T-helper 1 cell (primary cell): ENCODE data around the gene ELP6.

Source experiments
- DNase-seq, 5 donors: peaks; one replicate each; pipeline ENCODE4 v3.0.0-alpha.2; 2012 to 2020
- total RNA-seq, 4 donors: gene quantifications; one replicate each; lab custom pipeline; 2026; lab: John Stamatoyannopoulos, UW

ELP6 gene
- total RNA-seq: 6.6 to 17.7 (median 10.9) reads per million in 4 donors

- DNase-seq: peak; percentile 96 to 98 (median 96)
Observed at GRCh38 chr3:47513125-47513929, at the start of gene ELP6. Gene ELP6, minus strand, starts transcription at chr3:47513712. Its CDS starts 122 bp downstream, at chr3:47513590.

DNA sequence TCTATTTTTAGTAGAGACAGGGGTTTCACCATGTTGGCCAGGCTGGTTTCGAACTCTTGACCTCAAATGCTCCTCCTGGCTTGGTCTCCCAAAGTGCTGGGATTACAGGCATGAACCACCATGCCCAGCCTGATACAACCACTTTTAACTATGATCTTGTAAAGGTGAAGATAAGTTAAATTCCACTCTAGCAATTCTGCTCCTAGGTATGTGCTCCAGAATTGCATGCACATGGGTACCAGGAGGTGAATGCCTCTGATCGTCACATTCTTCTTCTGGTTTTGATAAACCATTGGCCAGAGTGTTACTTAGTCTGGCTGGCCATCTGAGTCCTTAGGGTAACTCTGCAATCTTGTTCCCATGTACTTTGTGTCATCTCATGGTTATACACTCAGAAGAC is 42.8 kb upstream of the ELP6 start:
- no peak for DNase-seq

DNA sequence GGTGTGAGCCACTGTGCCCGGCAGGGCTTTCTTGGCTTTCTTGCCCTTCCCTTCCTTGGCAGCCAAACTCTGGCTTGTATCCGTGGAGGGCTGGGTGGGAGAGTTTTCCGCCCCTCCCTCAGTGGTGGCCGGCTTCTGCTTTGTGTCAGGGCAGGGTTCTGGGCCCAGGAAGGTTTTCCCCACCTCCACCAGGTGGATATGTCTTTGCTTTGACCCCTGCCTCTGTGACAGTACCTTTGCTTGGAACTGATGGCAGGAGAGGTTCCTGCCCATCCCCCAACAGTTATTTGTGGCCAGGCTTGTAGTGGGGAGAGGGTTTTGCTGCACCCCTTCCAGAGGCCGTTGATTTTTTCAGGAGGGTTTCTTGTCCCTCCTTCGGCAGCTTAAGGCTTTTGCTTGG is 40.8 kb upstream of the ELP6 start:
- no peak for DNase-seq

DNA sequence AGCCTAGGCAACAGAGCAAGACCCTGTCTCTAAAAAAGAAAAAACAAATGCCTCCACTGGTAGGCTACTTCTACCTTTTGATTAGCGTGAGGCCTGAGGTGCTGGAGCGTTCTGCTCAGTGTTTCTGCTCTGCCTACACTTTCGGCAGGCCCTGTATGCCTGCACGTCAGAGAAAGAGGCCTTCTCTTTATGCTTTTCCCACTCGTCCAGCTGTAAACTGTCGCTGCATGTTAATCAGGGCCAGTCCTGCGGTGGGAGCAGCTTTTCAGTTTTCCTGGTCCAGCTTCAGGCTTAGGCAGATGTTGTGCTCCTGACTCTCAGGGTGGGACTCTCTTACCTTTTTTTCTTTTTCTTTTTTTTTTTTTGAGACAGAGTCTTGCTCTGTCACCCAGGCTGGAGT is 39.9 kb upstream of the ELP6 start:
- DNase-seq: no peak

- no peak for DNase-seq
Observed at GRCh38 chr3:47542471-47543173, 29.1 kb upstream of the ELP6 start.

DNA sequence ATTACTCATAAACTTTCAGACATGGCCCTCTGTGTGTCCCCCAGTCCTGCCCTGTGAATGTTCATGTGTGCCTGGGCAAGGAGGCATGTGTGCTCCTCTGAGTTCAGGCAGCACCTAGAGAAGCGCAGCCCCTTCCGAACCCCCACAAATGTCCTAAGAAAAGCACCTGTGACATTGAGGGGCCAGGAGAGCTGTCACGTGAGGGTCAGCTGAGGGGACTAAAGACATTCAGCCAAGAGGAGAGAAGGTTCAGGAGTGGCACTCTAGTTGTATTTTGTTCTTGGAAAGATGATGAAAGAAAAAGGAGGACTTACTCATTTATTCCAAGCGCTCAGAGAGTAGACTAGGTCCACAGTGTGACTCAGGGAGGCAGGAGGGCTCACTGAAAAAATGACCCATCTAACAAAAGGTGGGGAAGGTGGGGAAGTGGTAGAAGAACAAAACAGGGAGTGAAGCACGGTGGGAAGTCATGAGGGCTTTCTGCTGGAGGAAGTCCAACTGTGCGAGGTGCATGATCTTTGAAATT is 28.1 kb upstream of the ELP6 start:
- DNase-seq: no peak

DNA sequence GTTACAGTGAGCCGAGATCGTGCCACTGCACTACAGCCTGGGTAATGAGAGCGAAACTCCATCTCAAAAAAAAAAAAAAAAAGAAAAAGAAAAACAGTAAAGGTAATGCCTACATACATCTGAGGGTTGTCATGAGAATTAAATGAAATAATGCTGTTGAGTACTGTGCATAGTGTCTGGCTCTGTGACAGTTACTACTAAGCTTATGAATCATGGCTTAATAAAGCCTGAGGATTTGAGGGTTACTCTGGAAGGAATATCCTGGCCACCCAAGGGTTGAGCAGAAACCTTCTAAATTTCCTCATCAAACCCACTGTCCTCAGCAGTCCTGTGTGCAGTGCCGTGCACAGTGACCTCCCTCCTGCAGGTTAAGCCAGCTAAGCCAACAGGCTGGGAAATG is 26.8 kb upstream of the ELP6 start:
- no peak for DNase-seq

- DNase-seq: no peak
Observed at GRCh38 chr3:47536967-47537366, 23.5 kb upstream of the ELP6 start.

DNA sequence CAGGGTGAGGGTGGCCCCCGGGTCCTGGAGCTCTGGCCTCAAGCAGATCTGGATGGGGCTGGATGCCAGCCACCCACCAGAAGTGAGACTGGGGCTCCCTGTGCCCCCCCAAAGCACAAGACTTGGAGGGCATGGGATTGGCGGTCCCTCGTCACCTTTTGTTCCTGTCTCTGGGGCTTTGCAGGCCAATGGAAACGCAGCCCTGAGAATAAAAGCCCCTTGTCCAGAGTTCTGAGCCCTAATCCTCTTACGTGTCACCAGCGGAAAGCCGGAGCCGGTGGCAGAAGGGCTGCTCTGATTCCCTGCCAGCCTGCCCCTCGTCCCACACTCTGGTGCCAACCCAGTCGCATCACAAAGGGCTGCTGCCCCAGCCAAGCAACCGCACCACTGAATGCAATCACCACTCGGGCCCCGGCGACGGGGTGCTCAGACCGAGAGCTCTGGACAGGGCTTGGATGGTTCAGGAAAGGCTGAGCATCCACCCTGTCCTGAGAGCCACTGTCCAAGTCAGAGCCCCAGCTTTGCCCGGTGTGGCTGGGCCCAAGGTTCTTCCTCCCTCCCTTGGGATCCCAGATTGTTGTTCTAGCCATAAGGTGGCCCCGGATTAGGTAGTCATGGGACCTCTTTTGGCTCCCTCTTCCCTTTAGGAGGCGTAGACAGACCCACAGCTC is 22.8 kb upstream of the ELP6 start:
- no peak for DNase-seq

GRCh38 chr3:47533996-47534454 is 20.5 kb upstream of the ELP6 start:
- DNase-seq: no peak

GRCh38 chr3:47533481-47533880 is 20.0 kb upstream of the ELP6 start:
- DNase-seq: no peak

DNA sequence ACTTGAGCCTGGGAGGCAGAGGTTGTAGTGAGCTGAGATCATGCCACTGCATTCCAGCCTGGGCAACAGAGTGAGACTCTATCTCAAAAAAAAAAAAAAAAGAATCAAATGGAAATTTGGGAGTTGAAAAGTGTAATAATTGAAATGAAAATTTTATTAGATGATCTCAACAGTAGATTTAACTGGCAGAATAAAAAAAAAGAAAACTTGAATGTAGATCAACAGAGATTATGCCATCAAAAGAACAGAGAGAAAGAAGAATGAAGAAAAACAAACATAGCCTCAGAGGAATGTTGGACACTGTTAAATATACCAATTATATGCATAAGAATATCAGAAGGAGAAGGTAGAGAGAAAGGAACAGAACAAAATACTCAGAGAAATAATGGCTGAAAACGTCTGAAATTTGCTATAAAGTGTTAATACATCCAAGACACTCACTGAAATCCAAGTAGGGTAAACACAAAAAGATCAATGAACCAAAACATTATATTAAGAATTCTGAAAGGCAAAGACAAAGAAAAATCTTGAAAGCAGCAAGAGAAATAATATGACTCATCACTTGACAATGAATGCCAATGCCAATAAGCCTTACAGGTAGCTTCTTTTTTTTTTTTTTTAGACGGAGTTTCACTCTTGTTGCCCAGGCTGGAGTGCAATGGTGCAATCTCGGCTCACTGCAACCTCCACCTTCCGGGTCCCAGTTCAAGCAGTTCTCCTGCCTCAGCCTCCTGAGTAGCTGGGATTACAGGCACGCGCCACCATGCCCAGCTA is 14.6 kb upstream of the ELP6 start:
- no peak for DNase-seq

GRCh38 chr3:47525617-47526016 is 12.1 kb upstream of the ELP6 start:
- DNase-seq: no peak

DNA sequence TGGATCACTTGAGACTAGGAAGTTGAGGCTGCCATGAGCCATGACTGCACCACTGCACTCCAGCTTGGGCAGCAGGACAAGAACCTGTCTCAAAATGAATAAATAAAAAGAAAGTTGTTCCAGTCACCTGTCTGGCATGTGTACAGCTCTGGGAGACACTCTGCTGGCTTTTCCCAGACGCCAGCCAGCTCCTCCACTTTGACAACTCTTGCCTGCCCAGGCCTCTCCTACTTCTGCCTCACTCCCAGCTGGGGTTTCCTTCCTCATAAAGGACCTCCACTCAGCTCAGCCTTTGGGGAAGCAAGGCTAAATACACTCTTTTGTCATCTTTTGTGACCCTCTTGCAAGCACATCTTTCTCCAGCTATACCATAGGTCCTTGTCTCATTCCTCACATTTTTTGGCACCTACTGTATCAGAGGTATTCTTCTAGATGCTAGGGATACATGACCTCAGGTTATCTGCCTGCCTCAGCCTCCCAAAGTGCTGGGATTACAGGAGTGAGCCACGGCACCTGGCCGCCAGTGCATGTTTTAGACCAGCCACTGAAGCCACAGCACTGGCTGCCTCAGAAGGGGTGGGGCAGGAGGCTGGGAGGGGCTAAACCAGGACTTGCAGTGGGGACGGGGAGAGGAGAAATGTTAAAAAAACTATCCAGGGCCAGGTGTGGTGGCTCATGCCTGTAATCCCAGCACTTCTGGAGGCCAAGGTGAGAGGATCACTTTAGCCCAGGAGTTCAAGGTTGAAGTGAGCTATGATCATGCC is 10.0 kb upstream of the ELP6 start:
- no peak for DNase-seq

- DNase-seq: peak; percentile 32 to 84 (median 58)
Observed at GRCh38 chr3:47522082-47522987, 8.8 kb upstream of the ELP6 start.

DNA sequence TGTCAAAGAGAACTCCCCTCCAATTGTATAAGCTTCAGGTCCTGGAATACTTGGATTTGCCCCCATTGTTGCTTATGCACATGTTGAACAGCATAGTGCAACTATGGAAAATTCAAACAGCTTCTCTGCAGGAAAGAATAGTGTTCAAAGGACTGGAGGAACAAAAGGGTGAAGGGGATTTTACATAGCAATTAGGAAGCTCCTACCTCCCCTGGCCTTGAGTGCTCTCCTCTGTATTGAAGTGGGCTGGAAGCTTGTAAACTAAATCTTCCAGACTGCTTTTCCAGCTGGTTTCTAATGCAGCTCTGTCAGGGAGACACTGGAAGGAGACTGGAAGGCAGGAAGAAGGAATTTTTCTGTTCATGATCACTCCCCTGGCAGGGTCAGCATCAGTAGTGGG is 7.2 kb upstream of the ELP6 start:
- no peak for DNase-seq

DNA sequence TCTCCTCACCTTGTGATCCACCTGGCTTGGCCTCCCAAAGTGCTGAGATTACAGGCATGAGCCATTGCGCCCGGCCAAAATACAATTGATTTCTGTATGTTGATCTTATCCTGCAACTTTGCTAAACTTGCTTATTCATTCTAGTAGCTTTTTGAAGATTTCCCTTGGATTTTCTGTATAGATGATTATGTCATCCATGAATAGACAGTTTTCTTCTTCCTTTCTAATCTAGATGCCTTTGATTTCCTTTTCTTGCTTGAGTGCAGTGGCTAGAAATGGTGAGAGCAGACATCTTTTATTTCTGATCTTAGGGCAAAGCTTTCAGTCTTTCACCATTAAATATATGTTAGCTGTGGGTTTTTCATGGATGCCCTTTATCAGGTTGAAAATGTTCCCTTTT is 4.4 kb upstream of the ELP6 start:
- DNase-seq: no peak

- no peak for DNase-seq
Observed at GRCh38 chr3:47515864-47516319, 2.4 kb upstream of the ELP6 start.

- DNase-seq: no peak
Observed at GRCh38 chr3:47515100-47515499, 1.6 kb upstream of the ELP6 start.

GRCh38 chr3:47512416-47513124 is 942 bp downstream of the ELP6 start:
- DNase-seq: peak in 4 of 5 donors; percentile 12 to 33 (median 16)
